ENCODE measurements around the gene GPANK1.

Gene GPANK1

DNA sequence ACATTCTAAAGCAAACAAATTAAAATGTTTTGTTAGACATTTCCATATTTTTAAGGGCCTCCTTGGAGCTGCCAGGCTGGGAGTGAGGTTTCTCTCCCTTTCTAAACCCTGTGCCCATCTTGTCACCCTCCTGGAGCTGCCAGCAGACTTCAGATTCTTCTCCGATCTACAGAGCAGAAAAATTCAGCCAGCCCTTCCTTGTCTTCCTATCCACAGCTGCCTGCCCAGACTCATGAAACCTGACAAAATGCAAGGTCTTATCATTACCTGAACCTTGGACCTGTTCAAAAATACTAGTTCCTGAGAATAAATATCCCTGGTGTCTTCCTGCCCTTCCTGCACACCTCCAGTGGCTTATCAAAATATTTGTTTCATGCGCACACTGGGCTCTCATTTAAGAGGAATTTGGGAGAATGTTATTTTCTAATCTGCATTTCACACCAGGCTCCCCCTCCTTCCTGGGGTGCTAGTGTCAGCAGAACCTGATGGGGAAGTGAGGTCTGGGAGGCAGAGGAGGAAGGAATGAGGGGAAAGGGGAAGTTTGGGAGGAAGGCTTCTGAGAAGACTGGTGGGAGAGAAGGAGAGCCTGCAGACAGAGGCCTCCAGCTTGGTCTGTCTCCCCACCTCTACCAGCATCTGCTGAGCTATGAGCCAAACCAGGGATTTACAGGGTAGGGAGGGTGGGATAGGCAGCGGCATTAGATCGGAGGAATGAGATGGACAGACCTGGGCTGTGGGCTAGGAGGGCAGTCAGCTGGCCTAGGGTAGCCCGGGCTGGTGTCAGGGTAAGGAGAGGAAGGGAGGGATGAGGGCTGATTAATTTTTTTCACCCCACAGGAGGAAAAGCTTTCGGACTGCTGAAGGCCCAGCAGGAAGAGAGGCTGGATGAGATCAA is 49.9 kb downstream of the GPANK1 start, which contains the start of gene AIF1:
AIF1 (plus strand) TSS at position 551 of the 895 bp plus-strand sequence; CDS start at position 647, 96 bp downstream.
- DNase-seq: no peak

DNA sequence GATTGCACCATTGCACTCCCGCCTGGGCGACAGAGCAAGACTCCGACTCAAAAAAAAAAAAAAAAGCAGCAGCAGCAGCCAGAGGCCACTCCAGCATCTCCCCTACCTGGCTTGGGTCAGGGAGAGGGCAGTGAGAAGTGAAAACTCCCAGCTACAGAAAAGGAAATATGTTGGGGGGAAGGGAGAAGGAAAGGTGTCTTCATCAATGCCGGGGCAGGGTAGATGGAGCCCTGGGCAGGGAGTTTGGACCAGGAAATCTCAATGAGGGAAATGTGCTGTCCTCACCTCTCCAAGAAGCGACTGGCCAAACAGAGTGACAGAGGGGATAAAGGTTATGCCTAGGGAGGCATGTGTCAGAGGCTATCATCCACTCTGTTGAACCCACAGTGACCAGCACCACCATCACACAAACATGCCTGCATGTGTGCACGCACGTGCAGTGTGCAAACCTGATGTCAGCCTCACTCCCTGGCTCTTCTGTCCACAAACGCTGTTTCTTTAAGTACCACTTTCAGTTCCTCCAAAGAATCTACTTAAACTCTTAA is 50.6 kb downstream of the GPANK1 start:
- DNase-seq: no peak
